ENCODE data around the gene AP3M1.

Gene AP3M1

DNA sequence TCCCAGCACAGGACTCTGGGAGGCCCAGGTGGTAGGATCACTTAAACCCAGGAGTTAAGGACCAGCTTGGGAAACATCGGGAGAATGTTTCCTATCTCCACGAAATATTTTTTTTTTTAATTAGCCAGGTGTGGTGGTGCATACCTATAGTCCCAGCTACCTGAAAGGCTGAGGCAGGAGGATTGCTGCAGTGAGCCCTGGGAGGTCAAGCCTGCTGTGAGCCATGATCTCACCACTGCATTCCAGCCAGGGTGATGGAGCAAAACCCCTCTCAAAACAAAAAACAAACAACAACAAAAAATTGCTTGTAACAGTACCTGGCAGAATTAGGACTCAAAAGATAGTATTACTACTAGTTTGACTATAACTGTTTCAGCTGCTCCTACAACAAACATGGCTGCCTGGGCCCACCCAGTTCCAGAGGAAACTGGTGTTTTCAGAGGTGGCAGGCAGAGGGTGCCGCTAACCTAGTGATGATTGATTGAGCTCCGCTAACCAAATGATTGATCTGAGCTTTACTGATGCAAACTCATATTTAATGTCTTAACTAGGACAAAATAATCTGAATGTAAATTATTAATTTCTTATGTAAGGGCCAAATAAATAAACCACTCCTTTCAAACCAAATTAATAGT, 57.0 kb downstream of the AP3M1 start:
- H3K4me3 ChIP-seq (ENCODE audit: low read depth, low read length), result no peak overlapping the region
- no peak for DNase-seq (ENCODE audit: low read depth)
- TF ChIP-seq, protein P1, sequence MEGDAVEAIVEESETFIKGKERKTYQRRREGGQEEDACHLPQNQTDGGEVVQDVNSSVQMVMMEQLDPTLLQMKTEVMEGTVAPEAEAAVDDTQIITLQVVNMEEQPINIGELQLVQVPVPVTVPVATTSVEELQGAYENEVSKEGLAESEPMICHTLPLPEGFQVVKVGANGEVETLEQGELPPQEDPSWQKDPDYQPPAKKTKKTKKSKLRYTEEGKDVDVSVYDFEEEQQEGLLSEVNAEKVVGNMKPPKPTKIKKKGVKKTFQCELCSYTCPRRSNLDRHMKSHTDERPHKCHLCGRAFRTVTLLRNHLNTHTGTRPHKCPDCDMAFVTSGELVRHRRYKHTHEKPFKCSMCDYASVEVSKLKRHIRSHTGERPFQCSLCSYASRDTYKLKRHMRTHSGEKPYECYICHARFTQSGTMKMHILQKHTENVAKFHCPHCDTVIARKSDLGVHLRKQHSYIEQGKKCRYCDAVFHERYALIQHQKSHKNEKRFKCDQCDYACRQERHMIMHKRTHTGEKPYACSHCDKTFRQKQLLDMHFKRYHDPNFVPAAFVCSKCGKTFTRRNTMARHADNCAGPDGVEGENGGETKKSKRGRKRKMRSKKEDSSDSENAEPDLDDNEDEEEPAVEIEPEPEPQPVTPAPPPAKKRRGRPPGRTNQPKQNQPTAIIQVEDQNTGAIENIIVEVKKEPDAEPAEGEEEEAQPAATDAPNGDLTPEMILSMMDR (IDR thresholded peaks at IDR 0.05; ENCODE audit: control insufficient read depth, extremely low read depth, insufficient read depth), result no peak

DNA sequence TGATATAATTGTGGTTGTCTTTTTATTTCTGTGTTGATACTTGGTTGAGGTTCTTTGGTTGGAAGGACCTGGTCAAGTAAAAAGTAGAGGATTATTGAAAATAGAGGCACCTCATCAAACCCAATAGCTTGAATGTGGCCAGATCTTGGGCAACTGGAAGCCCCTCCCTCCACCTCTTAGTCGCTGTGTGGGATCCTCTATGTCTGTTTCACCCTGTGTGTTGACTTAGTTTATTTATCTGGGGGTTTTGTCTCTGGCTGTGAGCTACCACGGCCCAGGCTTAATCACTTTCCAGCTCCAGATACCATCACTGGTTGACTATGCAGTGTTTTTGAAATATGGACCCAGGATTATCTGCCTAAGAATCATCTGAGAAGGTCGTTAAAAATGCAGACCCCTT, 58.3 kb downstream of the AP3M1 start:
- H3K4me3 ChIP-seq (ENCODE audit: low read depth, low read length), result no peak overlapping the region
- no peak for DNase-seq (ENCODE audit: low read depth)
- TF ChIP-seq, protein P1 (IDR thresholded peaks at IDR 0.05; ENCODE audit: control insufficient read depth, extremely low read depth, insufficient read depth), result no peak

DNA sequence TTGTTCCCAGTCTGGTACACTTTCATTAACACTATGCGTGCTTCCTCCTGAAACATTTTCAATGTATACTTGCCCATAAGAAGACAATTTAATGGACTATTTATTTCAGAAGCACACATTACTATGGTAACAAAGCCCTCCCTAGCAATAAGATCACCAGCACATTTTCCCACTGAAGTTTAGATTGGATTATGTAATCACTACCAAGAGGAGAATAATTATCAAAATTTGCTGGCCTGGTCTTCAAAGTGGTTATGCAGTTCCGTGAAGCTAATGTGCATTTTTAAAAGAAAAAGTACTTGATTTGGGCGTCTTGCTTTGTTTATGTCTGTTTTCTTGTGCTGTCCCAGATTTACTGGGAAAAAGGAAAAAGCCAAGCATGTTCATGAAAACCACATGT, 61.9 kb downstream of the AP3M1 start:
- no peak overlapping the region for H3K4me3 ChIP-seq (ENCODE audit: low read depth, low read length)

DNA sequence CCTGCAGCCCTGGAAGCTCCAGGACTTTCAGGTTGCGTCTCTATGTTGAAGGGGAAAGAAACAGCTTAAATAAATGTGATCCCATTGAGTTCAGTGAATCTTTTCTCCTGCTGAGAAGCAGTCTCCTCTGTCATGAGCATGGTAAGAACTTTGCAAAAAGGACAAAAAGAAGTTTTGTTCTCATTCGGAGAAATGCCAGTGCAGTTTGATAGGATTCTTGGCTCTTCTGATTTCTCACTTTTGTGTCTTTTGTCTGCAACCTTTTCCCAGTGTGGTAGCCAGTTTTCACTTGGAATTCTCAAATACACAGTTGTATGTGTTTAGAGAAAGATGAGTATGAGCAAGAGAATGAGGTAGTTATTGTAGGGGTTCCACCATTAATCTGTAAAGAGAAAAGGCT, 64.3 kb downstream of the AP3M1 start:
- H3K4me3 ChIP-seq (ENCODE audit: low read depth, low read length), result no peak overlapping the region
- no peak for DNase-seq (ENCODE audit: low read depth)
- TF ChIP-seq, protein P1 (IDR thresholded peaks at IDR 0.05; ENCODE audit: control insufficient read depth, extremely low read depth, insufficient read depth), result no peak

More for the DNA sequence above, 61.9 kb downstream of the AP3M1 start:
- TF ChIP-seq, protein P1 (IDR thresholded peaks at IDR 0.05; ENCODE audit: control insufficient read depth, extremely low read depth, insufficient read depth), result no peak
- no peak for DNase-seq (ENCODE audit: low read depth)

DNA sequence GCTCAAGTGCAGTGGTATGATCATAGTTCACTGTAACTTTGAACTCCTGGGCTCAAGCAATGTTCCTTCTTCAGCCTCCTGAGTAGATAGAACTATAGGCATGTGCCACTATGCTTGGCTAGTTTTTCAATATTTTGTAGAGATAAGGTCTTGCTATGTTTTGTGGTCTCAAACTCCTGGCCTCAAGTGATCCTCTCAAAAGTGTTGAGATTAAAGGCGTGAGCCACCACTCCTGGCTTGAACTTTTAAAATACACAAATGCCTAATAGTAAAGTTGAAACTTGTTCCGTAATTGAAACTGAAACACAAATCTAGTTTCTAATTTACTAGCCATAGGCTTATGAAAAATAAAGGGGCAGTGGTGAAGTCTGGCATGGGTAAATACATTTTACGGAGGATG, 65.7 kb downstream of the AP3M1 start:
- H3K4me3 ChIP-seq (ENCODE audit: low read depth, low read length), result no peak overlapping the region
- no peak for DNase-seq (ENCODE audit: low read depth)
- TF ChIP-seq, protein P1 (IDR thresholded peaks at IDR 0.05; ENCODE audit: control insufficient read depth, extremely low read depth, insufficient read depth), result no peak

DNA sequence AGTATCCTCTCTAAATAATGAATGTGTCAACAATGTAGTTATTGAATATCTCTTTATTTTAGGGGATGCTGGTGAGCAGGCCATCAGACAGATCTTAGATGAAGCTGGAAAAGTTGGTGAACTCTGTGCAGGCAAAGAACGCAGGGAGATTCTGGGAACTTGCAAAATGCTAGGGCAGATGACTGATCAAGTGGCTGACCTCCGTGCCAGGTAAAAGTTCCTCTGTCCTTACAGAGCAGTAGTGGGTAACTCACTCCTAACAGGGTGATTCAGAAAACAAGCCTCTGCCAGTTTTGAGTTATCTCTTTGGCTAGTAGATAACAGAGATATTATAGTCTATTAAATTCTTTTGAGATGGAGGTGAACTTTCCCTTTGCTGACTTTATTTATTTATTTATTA, 67.3 kb downstream of the AP3M1 start:
- no peak for DNase-seq (ENCODE audit: low read depth)
- H3K4me3 ChIP-seq (ENCODE audit: low read depth, low read length), result no peak overlapping the region
- TF ChIP-seq, protein P1 (IDR thresholded peaks at IDR 0.05; ENCODE audit: control insufficient read depth, extremely low read depth, insufficient read depth), result no peak

All from LNCaP clone FGC (cell line).